ENCODE measurements around the gene ADAMTS3.

The ADAMTS3 gene

DNA sequence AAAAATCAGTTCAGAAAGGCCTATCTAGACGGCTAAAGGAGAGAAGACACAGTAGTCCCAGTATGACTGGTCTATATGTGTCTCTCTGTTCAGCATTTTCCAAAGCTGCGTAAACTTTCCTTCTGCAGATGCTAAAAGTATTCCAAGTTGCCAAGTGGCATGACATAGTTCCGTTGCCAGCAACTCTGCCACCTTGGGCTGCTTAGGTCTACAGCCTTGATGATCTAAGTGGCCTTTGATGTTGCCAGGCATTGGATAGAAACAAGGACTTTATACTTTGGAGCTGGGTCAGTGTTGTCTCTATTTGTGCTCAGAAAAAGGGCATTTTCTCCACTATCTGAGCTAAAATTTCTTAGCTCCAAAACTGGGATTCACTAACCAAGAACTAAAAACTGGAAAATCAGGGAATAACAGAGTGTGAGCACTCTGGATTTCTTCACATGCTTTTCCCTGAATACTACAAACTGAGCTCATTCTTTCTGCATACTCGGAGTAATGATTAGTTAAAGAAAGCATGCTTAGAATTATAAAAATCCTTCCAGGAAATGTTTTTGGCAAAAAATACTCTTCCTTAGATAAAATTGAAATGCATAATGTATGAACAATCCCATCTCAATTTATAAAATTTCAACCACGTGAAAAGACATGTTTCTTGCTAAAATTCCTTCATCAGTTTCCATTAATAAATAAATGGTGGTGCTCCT is 191.4 kb downstream of the ADAMTS3 start:
- in situ Hi-C loops (cut with HindIII; ENCODE audit: low pct_ligation_motif_present, low pct_unique_long_range_greater_than_20kb, low sequenced_read_pairs), result no loop called here
- no peak for DNase-seq

GRCh38 chr4:72376901-72377300 is 192.1 kb downstream of the ADAMTS3 start:
- DNase-seq, result no peak
- in situ Hi-C loops (cut with HindIII; ENCODE audit: low pct_ligation_motif_present, low pct_unique_long_range_greater_than_20kb, low sequenced_read_pairs), result no loop called here

- peak; percentile 76 for DNase-seq
- in situ Hi-C loops (cut with HindIII; ENCODE audit: low pct_ligation_motif_present, low pct_unique_long_range_greater_than_20kb, low sequenced_read_pairs), result no loop called here
These were observed 193.8 kb downstream of the ADAMTS3 start for GRCh38 chr4:72375073-72375736.

GRCh38 chr4:72374159-72374558 is 194.9 kb downstream of the ADAMTS3 start:
- DNase-seq, result no peak
- in situ Hi-C loops (cut with HindIII; ENCODE audit: low pct_ligation_motif_present, low pct_unique_long_range_greater_than_20kb, low sequenced_read_pairs), result no loop called here

DNA sequence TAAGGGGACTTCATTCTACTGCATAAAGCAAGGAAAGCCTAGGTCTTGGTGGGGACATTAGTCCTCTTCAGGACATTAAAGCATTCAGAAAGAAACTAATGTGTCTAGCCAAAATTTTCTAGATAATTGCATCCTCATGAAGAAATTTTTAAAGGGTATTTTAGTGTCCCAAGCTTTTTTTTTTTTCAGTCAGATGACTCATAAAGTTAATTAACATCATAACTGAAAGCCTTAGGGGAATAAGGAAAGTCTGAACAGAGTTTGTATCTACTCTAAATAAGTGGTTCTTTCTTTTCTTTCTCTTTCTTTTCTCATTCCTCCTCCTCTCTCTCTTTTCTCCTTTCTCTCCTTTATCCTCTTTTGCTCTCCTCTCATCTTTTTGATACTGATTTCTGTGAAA is 202.4 kb downstream of the ADAMTS3 start:
- DNase-seq, result no peak
- in situ Hi-C loops (cut with HindIII; ENCODE audit: low pct_ligation_motif_present, low pct_unique_long_range_greater_than_20kb, low sequenced_read_pairs), result no loop called here

DNA sequence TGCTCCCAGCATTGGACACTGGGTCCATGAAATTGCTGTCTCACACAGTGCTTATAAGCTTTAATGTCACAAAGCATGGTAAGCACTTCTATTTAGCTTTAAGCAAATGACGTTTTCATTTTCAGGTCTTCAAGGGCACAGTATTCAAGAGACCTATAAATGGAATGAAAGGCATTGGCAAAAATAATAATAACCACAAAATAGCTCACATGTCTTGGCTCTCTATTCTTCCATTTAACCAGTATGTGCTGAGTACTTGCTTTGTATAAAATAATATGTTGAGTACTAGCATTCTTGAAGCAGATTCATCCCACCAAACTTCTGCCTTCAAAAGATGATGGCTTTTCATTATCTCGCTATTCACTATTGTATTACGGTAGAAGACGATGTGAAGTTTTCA is 203.0 kb downstream of the ADAMTS3 start:
- in situ Hi-C loops (cut with HindIII; ENCODE audit: low pct_ligation_motif_present, low pct_unique_long_range_greater_than_20kb, low sequenced_read_pairs), result no loop called here
- no peak for DNase-seq

DNA sequence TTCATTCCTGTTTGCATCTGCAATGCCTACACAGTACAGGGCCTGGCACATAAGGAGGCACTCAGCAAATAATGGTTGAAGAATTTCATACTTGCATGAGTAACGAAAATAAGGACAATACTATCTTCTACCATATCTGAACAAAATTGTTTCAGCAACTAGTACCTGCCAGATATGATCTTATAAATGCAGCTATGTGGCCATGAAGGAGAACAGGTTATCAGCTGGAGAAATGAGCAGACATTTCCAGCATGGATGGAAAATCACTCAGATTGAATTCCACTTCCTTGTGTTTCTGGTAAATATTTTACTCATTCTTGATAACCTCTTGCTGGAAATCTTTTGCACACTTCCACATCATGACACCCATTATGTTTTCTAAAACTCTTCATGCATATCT is 204.0 kb downstream of the ADAMTS3 start:
- in situ Hi-C loops (cut with HindIII; ENCODE audit: low pct_ligation_motif_present, low pct_unique_long_range_greater_than_20kb, low sequenced_read_pairs), result no loop called here

GRCh38 chr4:72360075-72360474 is 208.9 kb downstream of the ADAMTS3 start:
- no peak for DNase-seq
- in situ Hi-C loops (cut with HindIII; ENCODE audit: low pct_ligation_motif_present, low pct_unique_long_range_greater_than_20kb, low sequenced_read_pairs), result no loop called here

More for the DNA sequence above, 204.0 kb downstream of the ADAMTS3 start:
- no peak for DNase-seq

- DNase-seq, result no peak
- in situ Hi-C loops (cut with HindIII; ENCODE audit: low pct_ligation_motif_present, low pct_unique_long_range_greater_than_20kb, low sequenced_read_pairs), result no loop called here
These were observed 210.5 kb downstream of the ADAMTS3 start for GRCh38 chr4:72358483-72358882.

DNA sequence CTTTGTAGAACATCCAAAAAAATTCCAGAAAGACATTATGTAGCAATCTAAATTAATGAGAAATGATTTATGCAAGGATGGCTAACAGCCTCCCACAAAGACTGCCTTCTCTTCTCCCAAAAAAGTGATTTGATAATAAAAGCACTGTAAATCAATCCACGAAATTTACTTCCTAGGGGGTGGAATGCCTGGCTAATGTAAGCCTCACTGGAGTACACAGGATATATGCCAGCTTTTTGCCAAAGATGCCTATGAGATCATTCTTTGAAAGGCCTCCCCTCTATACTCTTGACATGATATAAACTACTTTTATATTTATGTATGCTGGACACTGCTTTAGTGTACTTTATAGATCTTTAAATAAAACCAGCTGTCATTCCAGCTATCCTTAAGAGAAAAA is 211.1 kb downstream of the ADAMTS3 start:
- no peak for DNase-seq
- in situ Hi-C loops (cut with HindIII; ENCODE audit: low pct_ligation_motif_present, low pct_unique_long_range_greater_than_20kb, low sequenced_read_pairs), result no loop called here

- no peak for DNase-seq
These were observed 216.3 kb downstream of the ADAMTS3 start for GRCh38 chr4:72352711-72353110.

DNA sequence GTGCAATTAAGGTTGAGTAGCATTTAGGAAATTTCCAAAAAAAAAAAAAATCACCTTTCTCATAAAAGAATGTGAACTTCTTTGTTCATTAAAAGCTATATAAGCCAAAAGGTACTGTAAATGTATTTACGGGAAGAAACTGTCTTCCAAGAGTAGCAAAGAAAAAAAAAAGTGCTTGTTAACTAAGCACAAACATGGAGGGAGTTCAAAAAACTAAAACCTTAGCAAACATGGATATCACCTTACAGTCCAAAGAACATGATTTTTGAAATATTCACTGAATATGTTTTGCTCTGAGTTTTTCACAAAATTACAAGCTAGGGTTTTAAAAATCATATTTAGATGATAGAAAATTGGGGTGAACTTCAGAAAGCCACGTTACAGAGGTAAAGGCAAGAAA is 217.5 kb downstream of the ADAMTS3 start:
- DNase-seq, result no peak
- in situ Hi-C loops (cut with HindIII; ENCODE audit: low pct_ligation_motif_present, low pct_unique_long_range_greater_than_20kb, low sequenced_read_pairs), result no loop called here

More at GRCh38 chr4:72352711-72353110, 216.3 kb downstream of the ADAMTS3 start:
- in situ Hi-C loops (cut with HindIII; ENCODE audit: low pct_ligation_motif_present, low pct_unique_long_range_greater_than_20kb, low sequenced_read_pairs), result no loop called here

DNA sequence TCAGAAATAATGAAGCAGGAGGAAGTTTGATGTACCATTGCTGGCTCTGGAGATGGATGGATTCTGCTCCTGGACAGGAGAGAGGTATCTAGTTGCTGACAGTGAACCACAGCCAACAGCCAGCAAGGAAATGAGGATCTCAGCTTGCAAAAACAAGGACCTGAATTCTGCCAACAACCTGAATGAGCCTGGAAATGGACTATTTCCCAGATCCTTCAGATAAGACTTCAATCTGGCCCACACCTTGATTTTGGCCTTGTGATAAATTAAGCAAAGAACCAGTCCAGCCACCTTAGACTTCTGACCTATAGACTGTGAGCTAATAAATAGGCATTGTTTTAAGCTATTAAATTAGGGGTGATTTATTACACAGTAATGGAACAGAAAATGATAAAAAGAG is 220.3 kb downstream of the ADAMTS3 start:
- DNase-seq, result no peak
- in situ Hi-C loops (cut with HindIII; ENCODE audit: low pct_ligation_motif_present, low pct_unique_long_range_greater_than_20kb, low sequenced_read_pairs), result no loop called here

DNA sequence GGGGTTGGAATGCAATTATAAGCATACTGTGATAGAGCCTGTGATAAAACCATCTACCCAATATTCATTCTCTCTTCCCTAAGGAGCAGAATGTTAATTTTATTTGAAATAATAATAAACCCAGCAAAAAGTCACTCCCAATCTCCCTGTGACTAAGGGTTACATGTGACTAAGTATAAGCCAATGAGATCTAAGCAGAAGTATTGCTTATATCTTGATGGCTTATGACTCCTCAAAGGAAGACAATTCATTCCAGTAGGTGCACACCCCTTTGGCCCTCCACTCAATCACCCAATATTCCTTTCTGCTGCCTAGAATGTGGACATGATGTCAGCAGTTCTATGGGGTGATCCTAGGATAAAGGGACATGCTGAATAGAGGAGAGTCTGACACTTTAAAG is 224.6 kb downstream of the ADAMTS3 start:
- in situ Hi-C loops (cut with HindIII; ENCODE audit: low pct_ligation_motif_present, low pct_unique_long_range_greater_than_20kb, low sequenced_read_pairs), result no loop called here
- no peak for DNase-seq

DNA sequence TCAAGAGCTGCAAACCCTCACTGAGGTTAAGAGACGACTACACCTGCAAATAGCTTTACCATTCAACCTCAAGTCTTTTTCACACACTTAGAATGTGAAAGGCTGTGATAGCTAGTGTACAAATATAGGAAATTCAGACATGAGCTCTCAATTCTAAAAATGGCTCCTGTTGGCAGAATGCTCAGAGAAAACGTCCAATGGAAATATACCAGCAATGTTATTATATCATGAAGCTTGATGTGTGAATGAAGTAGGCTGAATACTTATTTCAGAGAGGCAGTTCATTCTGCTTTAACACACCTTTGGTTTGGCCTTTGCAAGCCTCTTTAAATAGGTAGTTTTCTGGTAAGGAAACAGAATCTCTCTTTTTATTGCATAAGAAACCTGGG is 227.6 kb downstream of the ADAMTS3 start:
- DNase-seq, result no peak
- in situ Hi-C loops (cut with HindIII; ENCODE audit: low pct_ligation_motif_present, low pct_unique_long_range_greater_than_20kb, low sequenced_read_pairs), result no loop called here

GRCh38 chr4:72340803-72341431 is 228.1 kb downstream of the ADAMTS3 start:
- in situ Hi-C loops (cut with HindIII; ENCODE audit: low pct_ligation_motif_present, low pct_unique_long_range_greater_than_20kb, low sequenced_read_pairs), result no loop called here
- no peak for DNase-seq

GRCh38 chr4:72338060-72338459 is 231.0 kb downstream of the ADAMTS3 start:
- in situ Hi-C loops (cut with HindIII; ENCODE audit: low pct_ligation_motif_present, low pct_unique_long_range_greater_than_20kb, low sequenced_read_pairs), result no loop called here
- DNase-seq, result no peak

- in situ Hi-C loops (cut with HindIII; ENCODE audit: low pct_ligation_motif_present, low pct_unique_long_range_greater_than_20kb, low sequenced_read_pairs), result no loop called here
- DNase-seq, result no peak
These were observed 238.6 kb downstream of the ADAMTS3 start for GRCh38 chr4:72330381-72330780.

DNA sequence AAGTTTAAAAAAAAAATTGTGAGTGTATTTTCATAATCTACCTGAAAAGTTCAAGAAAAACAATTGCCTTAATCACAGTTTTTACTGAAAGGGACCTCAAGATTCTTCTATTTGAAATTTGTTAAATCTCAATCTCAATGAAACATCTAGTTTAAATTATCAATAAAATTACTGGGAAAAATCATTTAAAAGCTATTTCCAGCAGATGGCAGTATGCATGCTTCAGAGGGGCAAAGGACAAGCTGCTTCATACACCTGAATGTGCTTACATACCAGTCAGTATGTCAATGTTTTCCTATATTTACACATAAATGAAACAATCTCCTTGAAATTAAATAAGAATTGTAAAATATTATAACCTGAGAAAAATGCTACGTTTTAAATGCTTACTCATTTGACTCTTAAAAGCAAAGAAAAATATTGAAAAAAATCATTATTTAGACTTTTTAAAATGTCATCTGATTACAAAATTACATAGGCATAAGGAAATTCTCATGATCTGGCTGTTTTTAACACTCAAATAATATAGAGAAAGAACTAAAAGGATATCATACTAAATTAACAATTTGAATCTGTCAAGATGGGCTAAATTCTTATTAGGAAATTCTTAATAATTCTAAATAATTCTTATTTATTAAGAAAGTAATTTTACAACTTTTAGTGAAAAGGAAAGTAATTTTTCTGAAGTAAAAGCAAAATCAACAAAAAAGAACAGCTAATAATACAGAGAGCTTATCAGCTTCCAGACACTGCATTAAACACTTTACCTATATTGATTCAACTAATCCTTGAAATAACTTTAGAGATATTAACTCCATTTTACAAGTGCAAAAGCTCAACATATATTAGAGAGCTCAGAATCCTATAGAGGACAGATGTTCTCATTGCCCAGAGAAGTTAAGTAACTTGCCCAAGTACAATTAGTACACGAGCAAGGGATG is 242.1 kb downstream of the ADAMTS3 start:
- in situ Hi-C loops (cut with HindIII; ENCODE audit: low pct_ligation_motif_present, low pct_unique_long_range_greater_than_20kb, low sequenced_read_pairs), result no loop called here
- peak; percentile 64 for DNase-seq

Measured in ACHN (cell line).